HG02642 (cell line): ENCODE data around the gene MIGA2.
A peak's percentile ranks its signal among the peaks of the same experiment; 100 is the strongest.
"Not testable (repeated sequence)": the region's sequence is repeated elsewhere in the genome, so short reads cannot be mapped to it uniquely, and the experiment has no call there.

ENCODE experiments used
- ATAC-seq: cut with Tn5 transposase; IDR thresholded peaks from one replicate; pipeline ENCODE4 v1.9.1; 2021; ENCODE audit warnings: mild to moderate bottlenecking; ENCODE audit not compliant: unreplicated experiment, poor library complexity

The MIGA2 gene

GRCh38 chr9:129036241-129036922 is at the start of gene MIGA2:
Gene MIGA2 (plus strand): TSS chr9:129036626. CDS start chr9:129040595, 3,969 bp downstream.
- peak; percentile 98 for ATAC-seq

GRCh38 chr9:128986671-128987070 is 49.8 kb upstream of the MIGA2 start:
- no peak for ATAC-seq

GRCh38 chr9:128987805-128988204 is 48.6 kb upstream of the MIGA2 start:
- no peak for ATAC-seq

DNA sequence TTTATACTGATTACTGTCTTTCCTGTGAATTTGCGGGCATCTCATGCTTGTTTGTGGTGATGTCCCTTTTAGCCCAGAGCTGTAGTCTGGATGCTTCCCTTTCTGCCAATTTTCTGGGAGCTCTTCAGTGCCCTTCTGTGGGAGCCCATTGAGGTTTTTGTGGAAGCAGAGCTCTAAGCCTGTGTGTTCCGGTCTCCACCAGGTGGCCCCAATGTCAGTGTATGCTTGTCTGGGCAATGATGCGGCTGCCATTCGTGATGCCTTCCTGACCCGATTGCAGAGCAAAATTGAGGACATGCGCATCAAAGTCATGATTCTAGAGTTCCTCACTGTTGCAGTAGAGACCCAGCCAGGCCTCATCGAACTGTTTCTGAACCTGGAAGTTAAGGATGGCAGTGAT is 43.4 kb upstream of the MIGA2 start:
- ATAC-seq: no peak

- ATAC-seq: no peak
Observed at GRCh38 chr9:128995791-128996190, 40.6 kb upstream of the MIGA2 start.

DNA sequence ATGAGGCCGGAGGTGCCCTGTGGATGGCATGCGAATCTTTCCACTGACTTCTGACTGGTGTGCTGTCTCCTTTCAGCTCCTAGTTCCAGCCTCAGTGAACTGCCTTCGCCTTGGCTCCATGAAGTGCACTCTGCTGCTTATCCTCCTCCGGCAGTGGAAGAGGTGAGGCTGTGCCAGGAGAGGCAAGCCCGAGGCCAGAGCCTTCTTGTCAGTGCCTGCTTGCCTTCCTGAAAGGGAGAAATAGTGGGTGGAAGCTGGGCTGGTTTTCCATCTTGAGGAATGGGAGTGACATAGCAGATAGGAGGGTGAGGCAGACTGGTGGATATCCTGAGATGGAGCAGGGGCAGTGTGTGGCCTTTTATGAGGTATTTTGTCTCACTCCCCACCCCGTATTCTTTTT is 38.0 kb upstream of the MIGA2 start:
- ATAC-seq: no peak

DNA sequence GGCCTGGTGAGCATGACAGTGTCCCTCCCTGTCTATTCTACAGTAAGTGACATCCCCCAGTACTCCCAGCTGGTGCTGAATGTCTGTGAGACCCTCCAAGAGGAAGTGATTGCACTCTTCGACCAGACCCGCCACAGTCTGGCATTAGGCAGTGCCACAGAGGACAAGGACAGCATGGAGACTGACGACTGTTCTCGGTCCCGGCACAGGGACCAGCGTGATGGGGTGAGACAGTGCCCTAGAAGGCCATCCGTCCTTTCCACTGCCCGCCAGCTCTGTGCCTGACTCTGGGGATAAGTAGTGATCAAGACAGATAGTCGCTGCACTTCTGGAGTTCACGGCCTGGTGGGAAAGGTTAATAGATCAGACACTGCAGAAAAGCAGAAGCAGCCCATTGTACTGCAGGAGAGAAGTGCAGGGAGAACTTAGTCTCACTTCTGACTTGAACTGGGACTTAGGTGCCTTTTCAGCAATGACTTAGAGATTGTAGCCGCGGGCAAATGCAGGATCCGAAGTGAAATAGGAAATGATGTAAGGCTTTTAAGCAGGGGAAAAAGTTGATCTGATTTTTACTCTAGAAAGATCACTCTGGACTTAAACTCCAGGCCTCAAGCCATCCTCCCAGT is 36.7 kb upstream of the MIGA2 start:
- no peak for ATAC-seq

DNA sequence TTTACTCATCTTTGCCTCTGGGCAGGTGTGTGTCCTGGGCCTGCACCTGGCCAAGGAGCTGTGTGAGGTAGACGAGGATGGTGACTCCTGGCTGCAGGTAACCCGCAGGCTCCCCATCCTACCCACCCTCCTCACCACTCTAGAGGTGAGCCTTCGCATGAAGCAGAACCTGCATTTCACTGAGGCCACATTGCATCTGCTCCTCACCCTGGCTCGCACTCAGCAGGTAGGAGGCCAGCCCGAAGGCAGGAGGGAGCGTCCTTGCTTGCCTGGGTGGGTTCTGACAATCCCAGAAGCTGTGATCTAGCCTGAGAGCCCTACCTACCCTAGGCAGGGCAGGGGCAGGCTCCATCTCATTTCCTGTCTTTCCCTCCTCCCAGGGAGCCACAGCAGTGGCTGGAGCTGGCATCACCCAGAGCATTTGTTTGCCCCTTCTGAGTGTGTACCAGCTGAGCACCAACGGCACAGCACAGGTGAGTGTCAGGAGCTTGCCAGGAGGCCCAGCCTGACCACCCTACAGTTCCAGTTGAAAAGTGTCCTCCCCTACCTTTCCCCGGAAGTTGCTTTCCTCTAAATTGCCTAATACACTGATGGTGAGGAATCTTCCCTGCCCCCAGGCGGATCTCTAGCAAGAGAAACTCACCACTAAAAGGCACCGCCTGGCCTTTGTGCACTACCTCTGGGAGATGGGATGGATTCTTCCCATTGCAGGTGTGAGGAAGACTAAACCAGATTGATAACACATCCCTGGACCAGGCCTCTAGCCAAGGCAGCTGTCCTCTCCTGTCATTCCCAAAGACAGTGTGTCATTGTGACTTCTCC is 34.7 kb upstream of the MIGA2 start:
- no peak for ATAC-seq

DNA sequence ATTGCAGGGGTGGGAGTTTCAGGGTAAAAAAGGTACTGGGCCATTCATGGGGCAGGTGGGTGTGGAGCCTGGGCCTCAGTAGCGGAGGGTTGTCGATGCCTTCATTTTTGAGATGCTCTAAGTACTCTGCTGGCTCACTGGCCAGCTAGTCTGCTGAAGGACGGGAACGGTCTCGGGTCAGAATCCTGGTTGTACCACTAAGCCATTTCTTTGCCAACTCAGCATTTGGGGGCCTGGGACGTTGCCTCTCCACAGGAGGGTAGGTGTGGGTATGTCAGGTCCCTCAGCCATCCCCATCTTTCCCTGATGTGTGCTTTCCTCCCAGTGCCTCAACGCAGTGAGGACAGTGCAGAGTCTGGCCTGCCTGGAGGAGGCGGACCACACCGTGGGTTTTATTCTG is 33.4 kb upstream of the MIGA2 start:
- no peak for ATAC-seq

GRCh38 chr9:129004173-129004572 is 32.3 kb upstream of the MIGA2 start:
- ATAC-seq: not testable (repeated sequence)

DNA sequence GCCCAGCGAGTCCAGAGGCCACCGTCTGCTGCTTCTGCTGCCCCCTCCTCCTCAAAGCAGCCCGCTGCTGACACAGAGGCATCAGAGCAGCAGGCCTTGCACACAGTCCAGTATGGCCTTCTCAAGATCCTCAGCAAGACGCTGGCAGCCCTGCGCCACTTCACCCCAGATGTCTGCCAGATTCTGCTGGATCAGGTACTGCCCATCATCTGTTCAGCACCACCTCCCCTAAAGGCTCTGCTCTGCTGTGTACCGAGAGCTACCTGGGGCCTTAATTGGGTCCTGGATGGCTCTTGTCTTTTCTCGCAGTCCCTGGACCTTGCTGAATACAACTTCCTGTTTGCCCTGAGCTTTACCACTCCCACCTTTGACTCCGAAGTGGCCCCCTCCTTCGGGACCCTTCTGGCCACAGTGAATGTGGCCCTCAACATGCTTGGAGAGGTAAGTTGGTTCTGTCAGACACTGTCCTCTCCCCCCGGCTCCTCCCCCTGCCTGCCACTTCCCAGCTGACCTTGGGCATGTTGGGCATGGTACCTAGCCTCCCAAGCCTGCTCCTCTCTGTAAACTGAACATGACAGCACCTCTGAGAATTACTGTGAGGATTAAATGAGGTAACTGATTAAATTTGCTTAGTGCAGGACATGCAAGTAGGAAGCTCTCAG is 31.0 kb upstream of the MIGA2 start:
- ATAC-seq: no peak

GRCh38 chr9:129006328-129007034 is 29.9 kb upstream of the MIGA2 start:
- no peak for ATAC-seq

DNA sequence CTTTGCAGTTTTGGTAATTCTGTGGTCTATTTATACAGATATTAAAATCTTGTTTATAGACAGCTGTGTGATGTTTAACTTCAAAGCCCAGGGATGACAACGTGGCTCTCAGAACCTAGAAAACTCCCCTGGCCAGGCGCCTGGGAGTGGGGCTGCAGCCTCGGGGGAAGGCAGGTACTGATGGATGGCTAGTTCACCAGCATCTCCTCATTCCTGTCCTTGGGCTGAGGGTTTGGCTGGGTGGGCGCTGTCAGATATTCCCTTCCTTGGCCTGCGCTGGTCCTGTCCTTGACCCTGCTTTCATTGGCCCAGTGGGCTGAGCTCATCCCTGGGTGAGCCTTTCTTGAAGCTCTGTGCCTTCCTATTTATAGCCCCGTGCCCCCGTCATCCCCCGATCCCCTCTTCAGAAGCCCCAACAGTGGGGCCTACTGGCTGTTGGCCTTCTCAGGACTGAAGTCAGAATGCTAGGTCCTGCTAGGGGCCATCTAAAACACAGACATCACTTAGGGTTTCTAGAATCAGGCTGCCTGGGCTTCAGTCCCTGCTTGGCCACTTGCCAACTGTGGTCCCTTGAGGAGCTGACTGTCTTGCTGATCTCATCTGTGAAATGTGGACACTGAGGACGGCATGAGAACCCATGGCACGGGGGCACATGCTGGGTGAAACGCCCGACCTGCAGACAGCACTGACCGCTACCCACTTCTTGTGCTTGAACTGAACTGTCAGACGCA is 29.2 kb upstream of the MIGA2 start:
- no peak for ATAC-seq

GRCh38 chr9:129007766-129008468 is 28.5 kb upstream of the MIGA2 start:
- ATAC-seq: no peak

GRCh38 chr9:129008469-129008965 is 27.9 kb upstream of the MIGA2 start:
- ATAC-seq: no peak

GRCh38 chr9:129008986-129009583 is 27.3 kb upstream of the MIGA2 start:
- no peak for ATAC-seq

DNA sequence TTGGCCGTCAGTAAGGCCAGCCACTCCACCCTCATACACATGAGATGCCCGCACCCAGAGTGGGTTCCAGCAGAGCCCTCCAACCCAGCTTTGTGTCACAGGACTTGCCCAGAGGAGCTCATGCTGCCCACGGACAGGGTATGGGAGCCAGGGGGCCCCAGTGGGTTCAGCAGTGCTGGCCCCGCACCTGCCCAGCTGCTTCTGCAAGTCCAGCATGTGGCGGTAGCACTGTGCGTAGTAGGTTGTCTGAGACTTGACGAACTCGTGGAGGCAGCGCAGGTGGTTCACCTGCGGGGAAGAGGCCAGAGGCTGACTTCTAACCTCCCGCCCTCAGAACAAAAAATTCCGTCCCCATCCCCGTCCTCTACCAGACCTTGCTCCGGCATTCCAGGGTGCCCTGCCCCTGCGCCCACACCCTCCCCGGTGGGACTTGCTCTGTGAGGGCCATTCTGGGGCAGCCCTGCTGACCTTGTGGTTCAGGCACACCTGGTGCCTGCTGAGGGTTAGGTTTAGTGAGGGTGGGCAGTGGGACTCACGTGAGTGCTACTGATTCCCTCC is 26.8 kb upstream of the MIGA2 start:
- ATAC-seq: no peak
